GM18526 (cell line): ENCODE data around the gene NPY4R2.
"Not testable (repeated sequence)": the region's sequence is repeated elsewhere in the genome, so short reads cannot be mapped to it uniquely, and the experiment has no call there.

Experiments used
- POLR2A ChIP-seq: IDR thresholded peaks from 3 replicates; pipeline ENCODE4 v1.6.1; 2011; ENCODE audit not compliant: insufficient read length; ENCODE audit errors: extremely low read depth

The NPY4R2 gene

GRCh38 chr10:47918475-47918874 is at the start of gene NPY4R2:
NPY4R2 (plus strand) TSS chr10:47918662; CDS start chr10:47921988, 3,326 bp downstream.
- TF ChIP-seq POLR2A = not testable (repeated sequence)
